Caco-2 (cell line): ENCODE results near the gene LMF1. TPM values are rescaled to one million over a fixed set of nuclear protein-coding genes. Genes with fewer than 3 reads are reported as not detected.

ENCODE experiments used
- BruUV-seq: library from RNA; stranded (reverse); fragments of 400-500 nt; replicated peaks from 2 replicates; lab custom pipeline; 2021; lab: Mats Ljungman, UMichigan
- CTCF ChIA-PET: fragments of 300-600 bp; sonication (Branson Sonifier 250); formaldehyde crosslinking; loops from one replicate; lab custom pipeline; 2022; ENCODE audit warnings: antibody characterized with exemption; lab: Charles Lee
- POLR2A ChIA-PET: fragments of 300-600 bp; sonication (Branson Sonifier 250); formaldehyde crosslinking; loops from one replicate; lab custom pipeline; 2022; ENCODE audit warnings: antibody characterized with exemption; lab: Charles Lee
- DNase-seq, 2 experiments: peaks; one replicate each; pipeline versions ENCODE4 v3.0.0 to v3.0.0-alpha.2; 2020 to 2022
- H3K27me3 ChIP-seq: replicated peaks from 2 replicates; pipeline ENCODE4 v1.6.0; 2011; ENCODE audit warnings: low read length; ENCODE audit not compliant: control insufficient read depth, insufficient read depth
- H3K36me3 ChIP-seq: 2 replicates; pipeline ENCODE4 v1.5.1; 2011; ENCODE audit warnings: low read length; ENCODE audit not compliant: control insufficient read depth, insufficient read depth
- H3K4me1 ChIP-seq: fragments of 250-450 bp; sonication (Bioruptor Pico); 2 replicates; pipeline ENCODE4 v1.5.1; 2020; ENCODE audit warnings: mild to moderate bottlenecking
- H3K4me3 ChIP-seq: 2 replicates; pipeline ENCODE4 v1.5.1; 2011; ENCODE audit warnings: low read depth, mild to moderate bottlenecking, control low read depth, low read length
- H3K9me3 ChIP-seq: fragments of 250-450 bp; sonication (Bioruptor Pico); 2 replicates; pipeline ENCODE4 v1.5.1; 2020; ENCODE audit warnings: mild to moderate bottlenecking, moderate library complexity
- H3K27ac Mint-ChIP-seq: one replicate; pipeline ENCODE4 v1.8.0; 2022; ENCODE audit warnings: mixed read lengths; ENCODE audit not compliant: unreplicated experiment
- H3K27me3 Mint-ChIP-seq: one replicate; pipeline ENCODE4 v1.8.0; 2022; ENCODE audit warnings: mixed read lengths; ENCODE audit not compliant: insufficient read depth, unreplicated experiment
- H3K36me3 Mint-ChIP-seq: one replicate; pipeline ENCODE4 v1.8.0; 2022; ENCODE audit warnings: mild to moderate bottlenecking, mixed read lengths; ENCODE audit not compliant: insufficient read depth, unreplicated experiment
- H3K4me1 Mint-ChIP-seq: one replicate; pipeline ENCODE4 v1.8.0; 2022; ENCODE audit warnings: low read depth, mixed read lengths; ENCODE audit not compliant: unreplicated experiment
- H3K4me3 Mint-ChIP-seq: one replicate; pipeline ENCODE4 v1.8.0; 2022; ENCODE audit warnings: mild to moderate bottlenecking, moderate library complexity, mixed read lengths; ENCODE audit not compliant: unreplicated experiment
- H3K9me3 Mint-ChIP-seq: one replicate; pipeline ENCODE4 v1.8.0; 2022; ENCODE audit warnings: mixed read lengths; ENCODE audit not compliant: unreplicated experiment
- CTCF ChIP-seq, 2 experiments: fragments of 200-600 bp in 1 of 2; IDR thresholded peaks; 1 replicate in 1 of 2; 2 replicates in 1 of 2; pipeline versions ENCODE4 v1.5.1 to v1.8.0; 2011 to 2022; ENCODE audit warnings: antibody characterized with exemption in 1 of 2, control low read depth in 1 of 2, inconsistent platforms in 1 of 2, low read depth in 1 of 2, low read length in 1 of 2, mild to moderate bottlenecking in 1 of 2, moderate library complexity in 1 of 2; ENCODE audit not compliant: insufficient read depth in 1 of 2, severe bottlenecking in 1 of 2, unreplicated experiment in 1 of 2
- intact Hi-C: fragments of 100-400 bp; cut with micrococcal nuclease; formaldehyde crosslinking; loops from one replicate; pipeline ENCODE4 v1.10.0; 2022; ENCODE audit not compliant: unreplicated experiment
- total RNA-seq: library from RNA; stranded (reverse); gene quantifications from 2 replicates; pipeline ENCODE4 v1.2.3, GENCODE V29; 2022

The LMF1 gene
- total RNA-seq, 1 experiment from 2014 or later, result 12.3 TPM

DNA sequence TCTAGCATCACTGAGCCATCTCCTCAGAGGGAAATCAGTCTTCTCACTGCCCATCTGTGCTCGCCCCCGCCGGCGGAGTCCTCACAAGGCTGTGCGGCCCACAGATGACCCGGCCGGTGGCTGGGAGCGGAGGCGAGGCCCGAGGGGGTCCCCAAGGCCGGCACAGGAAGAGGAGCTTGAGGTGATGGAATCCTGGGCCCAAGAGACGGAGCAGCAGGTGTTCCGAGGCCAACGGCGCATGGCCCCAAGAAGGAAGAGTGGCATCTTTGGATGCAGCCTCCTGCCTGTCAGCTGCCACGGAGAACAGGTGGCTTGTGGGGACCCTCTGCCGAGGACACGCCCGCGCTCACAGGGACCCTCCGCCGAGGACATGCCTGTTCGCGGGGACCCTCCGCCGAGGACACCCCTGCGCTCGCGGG lies 97.5 kb downstream of the LMF1 start:
- DNase-seq, result no peak
- Mint-ChIP-seq H3K4me1 (no peaks in the 10 kb centered on the region), H3K9me3 (no peaks in the 10 kb centered on the region), H3K27ac (no peak overlapping the region), H3K4me3 (no peak overlapping the region), H3K36me3 (no peaks in the 10 kb centered on the region), H3K27me3 (no peaks in the 10 kb centered on the region)
- intact Hi-C loops, result no loop called here
- Histone ChIP-seq H3K4me3 (no peak overlapping the region), H3K27me3 (no peaks in the 10 kb centered on the region), H3K9me3 (no peaks in the 10 kb centered on the region), H3K36me3 (no peaks in the 10 kb centered on the region), H3K4me1 (no peaks in the 10 kb centered on the region)
- no peak for TF ChIP-seq CTCF (IDR thresholded peaks at IDR 0.05; ENCODE audit: insufficient read depth in 1 of 2, low read depth in 1 of 2, low read length in 1 of 2, severe bottlenecking in 1 of 2, unreplicated experiment in 1 of 2)
- ChIA-PET POLR2A (no interaction called here), CTCF (no interaction called here)
- BruUV-seq, result no TSS peak

- Mint-ChIP-seq H3K4me1 (no peaks in the 10 kb centered on the region), H3K27ac (no peak overlapping the region), H3K36me3 (no peaks in the 10 kb centered on the region), H3K4me3 (no peak overlapping the region), H3K27me3 (no peaks in the 10 kb centered on the region), H3K9me3 (no peaks in the 10 kb centered on the region)
- ChIA-PET POLR2A (no interaction called here), CTCF (no interaction called here)
- Histone ChIP-seq H3K27me3 (no peaks in the 10 kb centered on the region), H3K4me1 (no peaks in the 10 kb centered on the region), H3K9me3 (no peaks in the 10 kb centered on the region), H3K4me3 (no peak overlapping the region), H3K36me3 (no peaks in the 10 kb centered on the region)
- TF ChIP-seq CTCF (IDR thresholded peaks at IDR 0.05; ENCODE audit: insufficient read depth in 1 of 2, low read depth in 1 of 2, low read length in 1 of 2, severe bottlenecking in 1 of 2, unreplicated experiment in 1 of 2), result no peak
- DNase-seq, result no peak
- no TSS peak for BruUV-seq
- intact Hi-C loops, result no loop called here
Observed at GRCh38 chr16:872436-873242, 98.1 kb downstream of the LMF1 start.

DNA sequence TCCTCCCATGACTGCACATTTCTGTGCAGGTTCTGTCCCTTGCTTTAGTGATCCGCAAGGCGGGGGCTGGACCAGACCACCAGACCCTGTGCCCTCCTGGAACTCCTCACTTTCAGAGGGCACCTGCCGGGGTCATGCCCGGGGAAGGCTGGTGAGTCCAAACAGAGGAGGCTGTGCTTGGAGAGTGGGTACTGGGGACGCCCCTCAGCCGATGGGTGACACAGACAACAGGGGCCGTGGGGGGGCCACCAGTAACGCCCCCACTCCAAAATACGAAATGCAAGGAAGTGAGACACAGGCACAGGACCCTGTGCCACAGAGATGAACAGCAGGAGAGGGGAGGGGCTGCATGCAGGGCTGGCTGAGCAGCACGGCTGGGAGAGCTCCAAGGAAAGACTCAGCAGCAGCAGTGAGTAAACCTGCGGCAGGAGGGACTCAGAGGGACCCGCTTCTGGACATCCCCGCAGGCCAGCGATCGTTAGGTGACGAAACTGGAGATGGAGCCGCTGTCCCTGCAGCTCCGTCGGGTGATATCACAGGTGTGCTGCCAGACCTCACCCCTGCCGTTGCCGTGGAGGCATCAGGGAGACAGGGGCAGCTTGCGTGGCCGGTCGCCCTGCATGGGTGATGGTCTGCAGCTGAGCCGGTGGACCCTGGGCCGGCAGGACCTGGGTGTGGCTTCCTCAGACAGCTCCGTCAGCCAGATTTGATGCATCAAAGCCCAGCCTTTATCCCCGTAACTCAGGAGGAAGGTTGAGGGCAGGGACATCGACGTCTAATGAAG lies 99.0 kb downstream of the LMF1 start:
- intact Hi-C loops, result no loop called here
- Mint-ChIP-seq H3K4me1 (no peaks in the 10 kb centered on the region), H3K27me3 (no peaks in the 10 kb centered on the region), H3K9me3 (no peaks in the 10 kb centered on the region), H3K4me3 (no peak overlapping the region), H3K27ac (no peak overlapping the region), H3K36me3 (no peaks in the 10 kb centered on the region)
- no peak for TF ChIP-seq CTCF (IDR thresholded peaks at IDR 0.05; ENCODE audit: insufficient read depth in 1 of 2, low read depth in 1 of 2, low read length in 1 of 2, severe bottlenecking in 1 of 2, unreplicated experiment in 1 of 2)
- DNase-seq, result no peak
- H3K27me3 ChIP-seq, result no peaks in the 10 kb centered on the region
- no peaks in the 10 kb centered on the region for H3K36me3 ChIP-seq
- no peaks in the 10 kb centered on the region for H3K9me3 ChIP-seq
- POLR2A ChIA-PET, result no interaction called here
- BruUV-seq, result no TSS peak
- H3K4me1 ChIP-seq, result no peaks in the 10 kb centered on the region
- CTCF ChIA-PET, result no interaction called here
- no peak overlapping the region for H3K4me3 ChIP-seq
